GM21529 (cell line): Measurements from ENCODE around the gene EIF4A3.

Experiments used
- ATAC-seq: cut with Tn5 transposase; IDR thresholded peaks from one replicate; pipeline ENCODE4 v1.9.1; 2021; ENCODE audit not compliant: unreplicated experiment

The EIF4A3 gene

GRCh38 chr17:80147035-80147822, at the start of gene EIF4A3:
Gene EIF4A3, minus strand, starts transcription at chr17:80147128. Its CDS starts 167 bp downstream, at chr17:80146961.
- peak; percentile 84 for ATAC-seq

GRCh38 chr17:80196652-80197051, 49.7 kb upstream of the EIF4A3 start:
- ATAC-seq: no peak

- no peak for ATAC-seq
These were observed 49.0 kb upstream of the EIF4A3 start for GRCh38 chr17:80195671-80196529.

GRCh38 chr17:80195141-80195540, 48.2 kb upstream of the EIF4A3 start:
- no peak for ATAC-seq

- ATAC-seq: no peak
These were observed 45.1 kb upstream of the EIF4A3 start for GRCh38 chr17:80191865-80192661.

- ATAC-seq: no peak
These were observed 44.3 kb upstream of the EIF4A3 start for GRCh38 chr17:80191192-80191591.

GRCh38 chr17:80190716-80191115, 43.8 kb upstream of the EIF4A3 start:
- no peak for ATAC-seq

GRCh38 chr17:80189611-80190010, 42.7 kb upstream of the EIF4A3 start:
- no peak for ATAC-seq

GRCh38 chr17:80187515-80187941, 40.6 kb upstream of the EIF4A3 start:
- no peak for ATAC-seq

GRCh38 chr17:80187090-80187489, 40.2 kb upstream of the EIF4A3 start:
- no peak for ATAC-seq

- ATAC-seq: no peak
These were observed 39.0 kb upstream of the EIF4A3 start for GRCh38 chr17:80185968-80186367.

- ATAC-seq: no peak
These were observed 37.4 kb upstream of the EIF4A3 start for GRCh38 chr17:80184423-80184714.

GRCh38 chr17:80183581-80184422, 36.9 kb upstream of the EIF4A3 start:
- no peak for ATAC-seq

- no peak for ATAC-seq
These were observed 35.9 kb upstream of the EIF4A3 start for GRCh38 chr17:80182845-80183223.

- no peak for ATAC-seq
These were observed 35.4 kb upstream of the EIF4A3 start for GRCh38 chr17:80182118-80182844.

- ATAC-seq: no peak
These were observed 34.5 kb upstream of the EIF4A3 start for GRCh38 chr17:80181431-80181830.

GRCh38 chr17:80180192-80180591, 33.3 kb upstream of the EIF4A3 start:
- ATAC-seq: no peak

- ATAC-seq: no peak
These were observed 31.2 kb upstream of the EIF4A3 start for GRCh38 chr17:80177986-80178595.

- ATAC-seq: no peak
These were observed 29.8 kb upstream of the EIF4A3 start for GRCh38 chr17:80176757-80177156.
